GM18873 (cell line): Measurements from ENCODE around the gene HBA2.
"Not testable (repeated sequence)": the region's sequence is repeated elsewhere in the genome, so short reads cannot be mapped to it uniquely, and the experiment has no call there.

Source experiments
- ATAC-seq: cut with Tn5 transposase; IDR thresholded peaks from one replicate; pipeline ENCODE4 v1.9.1; 2021; ENCODE audit warnings: mild to moderate bottlenecking, moderate library complexity, moderate number of reproducible peaks; ENCODE audit not compliant: unreplicated experiment, low FRiP score

The HBA2 gene

DNA sequence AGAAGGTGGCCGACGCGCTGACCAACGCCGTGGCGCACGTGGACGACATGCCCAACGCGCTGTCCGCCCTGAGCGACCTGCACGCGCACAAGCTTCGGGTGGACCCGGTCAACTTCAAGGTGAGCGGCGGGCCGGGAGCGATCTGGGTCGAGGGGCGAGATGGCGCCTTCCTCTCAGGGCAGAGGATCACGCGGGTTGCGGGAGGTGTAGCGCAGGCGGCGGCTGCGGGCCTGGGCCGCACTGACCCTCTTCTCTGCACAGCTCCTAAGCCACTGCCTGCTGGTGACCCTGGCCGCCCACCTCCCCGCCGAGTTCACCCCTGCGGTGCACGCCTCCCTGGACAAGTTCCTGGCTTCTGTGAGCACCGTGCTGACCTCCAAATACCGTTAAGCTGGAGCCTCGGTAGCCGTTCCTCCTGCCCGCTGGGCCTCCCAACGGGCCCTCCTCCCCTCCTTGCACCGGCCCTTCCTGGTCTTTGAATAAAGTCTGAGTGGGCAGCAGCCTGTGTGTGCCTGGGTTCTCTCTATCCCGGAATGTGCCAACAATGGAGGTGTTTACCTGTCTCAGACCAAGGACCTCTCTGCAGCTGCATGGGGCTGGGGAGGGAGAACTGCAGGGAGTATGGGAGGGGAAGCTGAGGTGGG, 657 bp downstream of the HBA2 start:
- not testable (repeated sequence) for ATAC-seq

GRCh38 chr16:173928-174769, 1.5 kb downstream of the HBA2 start:
- not testable (repeated sequence) for ATAC-seq

DNA sequence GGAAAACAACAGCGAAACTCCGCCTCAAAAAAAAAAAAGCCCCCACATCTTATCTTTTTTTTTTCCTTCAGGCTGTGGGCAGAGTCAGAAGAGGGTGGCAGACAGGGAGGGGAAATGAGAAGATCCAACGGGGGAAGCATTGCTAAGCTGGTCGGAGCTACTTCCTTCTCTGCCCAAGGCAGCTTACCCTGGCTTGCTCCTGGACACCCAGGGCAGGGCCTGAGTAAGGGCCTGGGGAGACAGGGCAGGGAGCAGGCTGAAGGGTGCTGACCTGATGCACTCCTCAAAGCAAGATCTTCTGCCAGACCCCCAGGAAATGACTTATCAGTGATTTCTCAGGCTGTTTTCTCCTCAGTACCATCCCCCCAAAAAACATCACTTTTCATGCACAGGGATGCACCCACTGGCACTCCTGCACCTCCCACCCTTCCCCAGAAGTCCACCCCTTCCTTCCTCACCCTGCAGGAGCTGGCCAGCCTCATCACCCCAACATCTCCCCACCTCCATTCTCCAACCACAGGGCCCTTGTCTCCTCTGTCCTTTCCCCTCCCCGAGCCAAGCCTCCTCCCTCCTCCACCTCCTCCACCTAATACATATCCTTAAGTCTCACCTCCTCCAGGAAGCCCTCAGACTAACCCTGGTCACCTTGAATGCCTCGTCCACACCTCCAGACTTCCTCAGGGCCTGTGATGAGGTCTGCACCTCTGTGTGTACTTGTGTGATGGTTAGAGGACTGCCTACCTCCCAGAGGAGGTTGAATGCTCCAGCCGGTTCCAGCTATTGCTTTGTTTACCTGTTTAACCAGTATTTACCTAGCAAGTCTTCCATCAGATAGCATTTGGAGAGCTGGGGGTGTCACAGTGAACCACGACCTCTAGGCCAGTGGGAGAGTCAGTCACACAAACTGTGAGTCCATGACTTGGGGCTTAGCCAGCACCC, 2.6 kb downstream of the HBA2 start:
- no peak for ATAC-seq

DNA sequence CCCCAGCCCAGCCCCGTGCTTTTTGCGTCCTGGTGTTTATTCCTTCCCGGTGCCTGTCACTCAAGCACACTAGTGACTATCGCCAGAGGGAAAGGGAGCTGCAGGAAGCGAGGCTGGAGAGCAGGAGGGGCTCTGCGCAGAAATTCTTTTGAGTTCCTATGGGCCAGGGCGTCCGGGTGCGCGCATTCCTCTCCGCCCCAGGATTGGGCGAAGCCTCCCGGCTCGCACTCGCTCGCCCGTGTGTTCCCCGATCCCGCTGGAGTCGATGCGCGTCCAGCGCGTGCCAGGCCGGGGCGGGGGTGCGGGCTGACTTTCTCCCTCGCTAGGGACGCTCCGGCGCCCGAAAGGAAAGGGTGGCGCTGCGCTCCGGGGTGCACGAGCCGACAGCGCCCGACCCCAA, 3.3 kb downstream of the HBA2 start:
- ATAC-seq: not testable (repeated sequence)

GRCh38 chr16:176477-177382, 4.1 kb downstream of the HBA2 start, which contains the start of gene HBA1:
HBA1 (plus strand) TSS chr16:176680; CDS start chr16:176717, 37 bp downstream.
- ATAC-seq: not testable (repeated sequence)

GRCh38 chr16:177394-177822, 4.7 kb downstream of the HBA2 start:
- ATAC-seq: no peak

GRCh38 chr16:177981-178667, 5.4 kb downstream of the HBA2 start:
- ATAC-seq: no peak

DNA sequence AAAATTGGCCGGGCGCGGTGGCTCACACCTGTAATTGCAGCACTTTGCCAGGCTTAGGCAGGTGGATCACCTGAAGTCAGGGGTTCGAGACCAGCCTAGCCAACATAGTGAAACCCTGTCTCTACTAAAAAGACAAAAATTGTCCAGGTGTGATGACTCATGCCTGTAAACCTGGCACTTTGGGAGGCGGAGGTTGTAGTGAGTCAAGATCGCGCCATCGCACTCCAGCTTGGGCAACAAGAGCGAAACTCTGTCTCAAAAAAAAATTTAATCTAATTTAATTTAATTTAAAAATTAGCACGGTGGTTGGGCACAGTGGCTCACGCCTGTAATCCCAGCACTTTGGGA, 6.0 kb downstream of the HBA2 start:
- ATAC-seq: no peak

DNA sequence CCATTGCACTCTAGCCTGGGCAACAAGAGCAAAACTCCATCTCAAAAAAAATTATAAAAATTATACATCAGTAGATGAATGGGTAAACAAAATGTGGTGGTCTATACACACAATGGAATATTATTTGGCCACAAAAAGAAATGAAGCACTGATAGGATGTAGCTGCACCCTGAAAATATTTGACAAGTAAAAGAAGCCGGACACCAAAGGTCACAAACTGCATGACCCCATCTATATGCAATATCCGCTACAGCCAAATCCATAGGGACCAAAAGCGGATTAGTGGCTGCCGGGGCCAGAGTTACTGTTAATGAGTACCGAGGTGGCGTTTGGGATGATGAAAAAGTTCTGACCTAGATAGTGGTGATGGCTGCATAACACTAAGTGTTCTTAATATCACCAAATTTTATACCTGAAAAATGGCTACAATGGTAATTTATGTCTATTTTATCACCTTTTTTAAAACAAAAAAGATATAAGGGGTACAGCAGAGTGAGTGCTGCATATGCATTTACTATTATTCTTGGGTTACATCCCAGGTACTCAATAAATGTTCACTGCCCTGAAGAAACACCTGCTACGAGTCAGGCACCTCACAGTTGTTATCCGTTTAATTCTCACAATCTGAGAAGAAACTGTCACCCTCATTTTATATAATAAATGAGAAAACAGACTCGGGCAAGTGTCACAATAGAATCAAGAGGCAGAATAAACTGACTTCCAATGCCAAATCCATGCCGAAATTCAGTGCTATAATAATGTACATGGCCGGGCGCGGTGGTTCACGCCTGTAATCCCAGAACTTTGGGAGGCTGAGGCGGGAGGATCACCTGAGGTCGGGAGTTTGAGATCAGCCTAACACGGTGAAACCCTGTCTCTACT, 6.8 kb downstream of the HBA2 start:
- ATAC-seq: no peak

DNA sequence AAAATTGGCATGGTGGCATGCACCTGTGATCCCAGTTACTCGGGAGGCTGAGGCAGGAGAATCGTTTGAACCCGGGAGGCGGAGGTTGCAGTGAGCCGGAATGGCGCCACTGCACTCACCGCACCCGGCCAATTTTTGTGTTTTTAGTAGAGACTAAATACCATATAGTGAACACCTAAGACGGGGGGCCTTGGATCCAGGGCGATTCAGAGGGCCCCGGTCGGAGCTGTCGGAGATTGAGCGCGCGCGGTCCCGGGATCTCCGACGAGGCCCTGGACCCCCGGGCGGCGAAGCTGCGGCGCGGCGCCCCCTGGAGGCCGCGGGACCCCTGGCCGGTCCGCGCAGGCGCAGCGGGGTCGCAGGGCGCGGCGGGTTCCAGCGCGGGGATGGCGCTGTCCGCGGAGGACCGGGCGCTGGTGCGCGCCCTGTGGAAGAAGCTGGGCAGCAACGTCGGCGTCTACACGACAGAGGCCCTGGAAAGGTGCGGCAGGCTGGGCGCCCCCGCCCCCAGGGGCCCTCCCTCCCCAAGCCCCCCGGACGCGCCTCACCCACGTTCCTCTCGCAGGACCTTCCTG, 7.5 kb downstream of the HBA2 start, which contains the start of gene HBQ1:
Gene HBQ1, plus strand, starts transcription at position 359 of the 575 bp plus-strand sequence. Its CDS starts 28 bp downstream, at position 387.
- ATAC-seq: no peak

- no peak for ATAC-seq
Measured at GRCh38 chr16:180681-181564, 8.2 kb downstream of the HBA2 start.

DNA sequence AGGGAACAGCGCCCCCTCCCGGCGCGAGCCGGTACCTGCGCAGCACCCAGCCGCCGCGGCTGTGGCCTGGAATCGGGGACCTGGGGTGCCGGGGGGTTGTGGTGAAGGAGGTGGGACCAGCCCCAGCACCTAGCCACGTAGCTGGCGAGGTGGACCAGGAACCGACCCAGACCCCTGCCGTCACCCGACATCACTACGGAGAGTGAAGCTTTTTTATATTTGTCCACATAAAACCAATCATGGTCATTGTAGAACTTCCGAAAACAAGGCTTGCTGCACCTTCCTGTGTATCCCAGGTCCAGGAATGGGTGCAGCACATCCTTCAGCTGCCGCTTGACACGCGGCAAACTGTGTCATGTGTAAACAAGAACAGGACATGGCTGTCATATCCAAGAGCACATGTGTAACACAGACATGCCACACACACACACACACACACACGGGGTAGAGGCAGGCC, 8.9 kb downstream of the HBA2 start:
- no peak for ATAC-seq

DNA sequence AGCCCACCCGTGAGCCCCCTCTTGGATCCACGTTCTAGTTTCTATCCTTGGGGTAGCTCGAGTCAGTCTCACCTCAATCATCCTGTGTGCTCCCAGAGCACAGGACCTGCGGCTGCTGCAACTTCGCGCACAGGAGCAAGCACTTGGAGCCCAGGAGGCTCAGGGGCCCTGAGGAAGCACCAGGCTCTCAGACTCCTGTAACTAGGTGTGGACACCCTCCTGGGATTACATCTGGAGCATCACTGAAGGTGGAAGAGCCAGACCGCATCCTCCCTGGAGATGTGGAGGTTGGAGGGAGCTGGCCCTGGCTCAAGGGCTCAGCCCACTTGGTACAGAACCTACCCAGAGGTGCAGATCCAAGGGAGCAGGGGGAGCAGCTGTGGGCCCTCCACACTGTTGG, 10.3 kb downstream of the HBA2 start:
- no peak for ATAC-seq

GRCh38 chr16:185213-185612, 12.5 kb downstream of the HBA2 start:
- ATAC-seq: no peak

DNA sequence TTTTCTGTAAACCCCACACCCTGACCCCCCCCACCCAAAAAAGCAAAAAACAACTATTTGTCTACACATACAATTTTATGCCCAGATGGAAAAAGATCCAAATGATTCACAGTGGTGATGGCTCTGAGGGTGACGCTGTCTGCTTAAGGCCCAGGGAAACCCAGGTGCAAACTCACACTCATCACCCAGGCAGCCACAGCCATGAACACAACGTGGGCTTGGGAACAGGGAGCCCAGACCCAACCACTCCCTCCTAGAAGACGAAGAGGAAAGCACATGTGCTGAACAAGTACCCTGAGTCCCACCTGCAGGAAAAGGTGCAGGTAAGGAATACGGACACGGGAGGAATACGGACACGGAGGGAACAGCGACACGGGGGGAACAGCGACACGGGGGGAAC, 13.0 kb downstream of the HBA2 start:
- ATAC-seq: no peak

GRCh38 chr16:187330-187729, 14.7 kb downstream of the HBA2 start:
- ATAC-seq: no peak

- no peak for ATAC-seq
Measured at GRCh38 chr16:188674-189073, 16.0 kb downstream of the HBA2 start.
